NCI-H460 (cell line): ENCODE results near the gene DLG2. TPM values are rescaled to one million over a fixed set of nuclear protein-coding genes. Genes with fewer than 3 reads are reported as not detected.
A peak's percentile ranks its signal among the peaks of the same experiment; 100 is the strongest.

ENCODE experiments used
- DNase-seq: peaks from one replicate; pipeline ENCODE4 v3.0.0-alpha.2; 2016; ENCODE audit warnings: low read depth; ENCODE audit errors: extremely low read depth
- total RNA-seq: library from RNA; depleted of rRNA; stranded (reverse); fragments of >200 nt; shearing (Covaris generic); gene quantifications from 2 replicates; pipeline ENCODE4 v1.2.3, GENCODE V29; 2014

DLG2 gene
- total RNA-seq, 1 experiment from 2014 or later = 115 TPM

GRCh38 chr11:83862033-83862432 lies 1765.1 kb downstream of the DLG2 start:
- DNase-seq = no peak

- no peak for DNase-seq
Measured at GRCh38 chr11:83858694-83859093, 1768.5 kb downstream of the DLG2 start.

GRCh38 chr11:83855237-83855636 lies 1771.9 kb downstream of the DLG2 start:
- DNase-seq = no peak

DNA sequence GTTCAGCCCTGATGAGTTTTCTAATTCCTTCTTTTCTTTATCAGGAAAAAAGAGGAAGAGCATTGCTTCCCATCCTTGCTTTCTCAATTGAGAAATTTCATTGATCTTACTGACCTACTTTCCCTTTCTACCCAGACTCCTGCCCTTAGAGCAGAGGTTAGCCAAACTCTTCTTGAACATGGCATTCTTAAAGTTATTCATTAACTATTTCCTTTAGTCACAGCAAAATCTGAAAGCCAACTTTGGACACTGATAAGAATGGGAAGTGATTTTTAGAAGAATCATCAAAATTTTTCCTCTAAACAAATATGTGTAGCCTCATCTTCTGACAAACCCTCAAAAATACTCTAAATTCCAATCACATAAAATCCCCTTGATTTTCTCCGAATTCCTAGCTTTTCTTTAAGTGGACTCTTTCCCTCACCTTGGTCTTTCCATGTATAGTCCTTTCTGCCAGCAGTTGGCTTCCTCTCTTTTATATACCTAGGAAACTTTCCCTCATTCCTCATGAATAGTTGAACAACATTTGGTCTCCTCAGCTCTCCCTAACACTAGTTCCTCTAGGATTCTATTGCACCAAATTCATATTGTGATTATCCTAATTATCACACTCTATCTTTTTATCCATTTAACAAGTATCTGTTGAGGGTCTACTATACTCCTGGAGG lies 1774.2 kb downstream of the DLG2 start:
- DNase-seq = no peak

- no peak for DNase-seq
Measured at GRCh38 chr11:83852012-83852411, 1775.1 kb downstream of the DLG2 start.

DNA sequence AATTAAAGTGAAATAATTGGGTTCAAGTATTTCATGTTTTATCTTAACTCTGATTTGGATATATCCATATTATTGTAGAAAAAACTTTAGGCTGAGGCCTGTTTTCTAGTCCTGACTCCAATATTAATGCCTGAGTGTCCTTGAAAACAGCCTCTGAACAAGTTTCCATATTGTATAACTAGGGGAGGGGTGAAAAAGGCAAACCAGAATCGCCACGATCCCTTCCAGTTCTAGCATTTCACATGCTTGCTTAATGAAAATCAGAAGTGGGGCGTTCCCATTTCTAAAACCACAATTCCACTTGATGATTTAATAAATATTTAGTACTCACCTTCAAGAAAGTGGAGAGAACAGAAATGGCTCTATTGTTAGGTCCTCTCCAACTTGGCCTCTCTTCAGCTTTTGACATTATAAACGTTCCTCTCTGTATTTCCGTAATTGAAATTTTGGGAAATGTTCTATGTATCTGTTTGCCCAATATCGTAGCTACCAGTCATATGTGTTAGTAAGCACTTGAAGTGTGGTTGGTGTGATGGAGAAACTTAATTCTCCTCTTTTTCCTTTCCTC lies 1779.6 kb downstream of the DLG2 start:
- no peak for DNase-seq

DNA sequence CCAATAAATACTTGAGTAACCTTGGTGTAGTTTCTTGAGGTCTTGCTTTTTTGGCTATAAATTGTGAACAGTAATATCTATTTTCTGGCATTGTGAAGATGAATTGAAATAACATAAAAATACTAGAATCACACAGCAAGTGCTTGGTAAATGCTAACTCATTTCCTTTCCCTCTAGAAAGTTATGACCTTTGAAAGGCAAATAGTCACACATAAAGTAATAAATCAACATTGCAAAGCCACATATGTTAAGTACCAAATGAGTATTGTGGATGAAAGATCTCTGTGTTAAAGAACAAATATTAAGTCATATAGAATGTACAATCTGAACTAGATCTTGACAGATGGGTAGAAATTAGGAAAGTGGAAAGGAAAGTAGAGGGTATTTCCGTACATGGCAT lies 1781.3 kb downstream of the DLG2 start:
- DNase-seq = no peak

GRCh38 chr11:83840326-83840725 lies 1786.8 kb downstream of the DLG2 start:
- DNase-seq = no peak

DNA sequence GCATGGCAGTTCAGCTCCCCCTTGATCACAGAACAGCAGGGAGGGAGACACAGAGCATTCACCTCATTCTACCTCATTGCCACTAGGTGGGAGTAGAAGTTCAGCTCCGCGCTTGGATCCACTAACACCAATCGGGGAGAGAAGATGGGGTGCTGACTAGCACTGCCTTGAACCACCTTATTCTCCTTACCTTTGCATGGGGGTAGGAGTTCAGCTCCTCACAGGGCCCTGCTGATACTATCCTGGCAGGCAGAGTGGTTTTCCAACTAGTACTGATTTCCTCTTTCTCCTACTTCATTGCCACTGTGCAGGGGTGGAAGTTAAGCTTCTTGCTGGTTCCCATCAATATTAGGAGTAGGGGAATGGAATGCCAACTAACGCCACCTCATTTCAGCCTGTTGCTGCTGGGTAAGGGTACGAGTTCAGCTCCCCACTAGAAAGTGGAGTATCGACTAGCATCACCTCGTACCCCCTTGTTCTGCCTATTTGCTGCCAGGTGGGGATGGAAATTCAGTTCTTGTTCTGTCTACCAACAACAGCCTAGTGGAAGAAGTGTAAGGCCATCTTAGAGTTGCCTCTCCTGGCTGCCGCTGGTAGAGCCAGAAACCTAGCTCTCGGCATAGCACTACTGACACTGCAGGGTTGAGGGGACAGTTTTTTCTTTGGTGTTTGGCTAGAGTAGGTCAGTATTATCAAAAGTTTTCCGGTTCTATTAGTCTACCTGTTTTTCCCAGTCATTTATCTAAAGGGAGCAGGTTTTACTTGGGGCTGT lies 1790.1 kb downstream of the DLG2 start:
- DNase-seq = peak; percentile 44

DNA sequence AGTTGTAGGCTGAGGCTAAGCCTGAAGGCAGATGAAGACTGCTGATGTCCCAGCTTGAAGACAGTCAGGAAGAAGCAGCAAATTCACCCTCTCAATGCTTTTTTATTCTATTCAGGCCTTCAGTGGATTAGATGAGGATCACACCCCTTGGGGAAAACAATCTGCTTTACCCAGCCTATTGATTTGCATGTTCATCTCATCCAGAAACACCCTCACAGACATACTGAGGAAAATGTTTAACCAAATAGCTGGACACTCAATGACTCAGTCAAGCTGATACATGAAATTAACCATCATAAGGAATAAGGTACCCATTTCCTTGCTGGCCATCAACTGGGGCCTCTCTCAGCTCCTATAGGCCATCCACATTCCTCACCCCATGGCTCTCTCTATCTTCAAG lies 1791.1 kb downstream of the DLG2 start:
- DNase-seq = no peak

DNA sequence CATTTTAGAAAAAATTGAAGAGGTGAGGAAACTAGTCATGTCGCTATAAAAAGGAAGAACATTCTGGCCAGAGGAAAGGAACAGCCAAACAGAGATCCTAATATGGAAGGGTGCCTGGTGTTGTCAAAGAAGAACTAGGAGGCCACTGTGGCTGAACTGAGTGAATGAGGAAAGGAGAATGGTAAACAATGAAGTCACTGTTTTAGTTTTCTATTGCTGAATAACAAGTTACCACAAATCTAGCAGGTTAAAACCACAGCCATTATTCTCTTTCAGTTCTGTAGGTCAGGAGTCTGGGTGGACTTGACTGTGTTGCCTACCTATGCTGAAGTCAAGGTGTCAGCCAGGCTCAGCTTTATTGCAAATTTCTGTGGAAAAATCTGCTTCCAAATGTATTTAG lies 1791.7 kb downstream of the DLG2 start:
- no peak for DNase-seq

DNA sequence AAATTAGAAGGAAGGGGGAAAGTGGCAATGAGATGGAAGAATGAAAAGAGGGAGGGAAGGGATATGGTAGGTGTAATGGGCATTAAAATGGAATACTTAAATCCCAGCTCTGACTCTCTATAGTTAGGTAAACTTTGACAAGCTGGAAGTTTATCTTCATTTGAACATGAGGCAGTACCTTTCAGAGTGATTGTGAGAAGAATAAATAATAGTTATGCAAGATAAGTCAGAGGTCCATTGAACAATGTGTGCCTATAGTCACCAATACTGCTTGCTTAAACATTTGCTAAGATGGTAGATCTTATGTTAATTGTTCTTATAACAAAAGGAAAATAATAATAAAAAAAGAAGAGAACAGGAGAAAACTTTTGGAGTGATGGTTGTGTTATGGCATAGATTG lies 1795.2 kb downstream of the DLG2 start:
- no peak for DNase-seq

DNA sequence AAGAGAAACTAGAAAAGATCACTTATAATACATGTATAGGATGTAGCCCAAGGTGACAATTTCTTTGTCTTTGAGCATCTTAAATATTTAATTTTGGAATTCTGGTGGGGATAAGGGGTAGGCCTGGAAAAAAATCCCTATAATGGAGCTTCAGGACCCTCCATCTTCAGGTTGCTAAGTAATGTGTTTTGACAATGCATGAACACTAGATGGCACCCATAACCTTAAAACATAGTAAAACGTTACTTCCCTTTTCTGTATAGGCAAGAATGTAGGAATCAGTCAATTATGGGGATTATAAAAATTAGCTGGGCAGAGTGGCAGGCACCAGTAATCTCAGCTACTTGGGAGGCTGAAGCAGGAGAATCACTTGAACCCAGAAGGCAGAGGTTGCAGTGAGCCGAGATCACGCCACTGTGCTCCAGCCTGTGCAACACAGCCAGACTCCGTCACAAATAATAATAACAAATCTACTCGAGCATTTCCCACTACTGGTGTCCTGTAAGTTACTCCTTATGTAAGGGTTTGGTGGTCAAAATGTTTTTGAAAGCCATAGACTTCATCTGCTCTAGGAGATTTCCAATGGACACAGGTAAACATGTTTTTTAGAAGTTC lies 1799.1 kb downstream of the DLG2 start:
- DNase-seq = peak; percentile 30

- DNase-seq = no peak
Measured at GRCh38 chr11:83827520-83827919, 1799.6 kb downstream of the DLG2 start.

DNA sequence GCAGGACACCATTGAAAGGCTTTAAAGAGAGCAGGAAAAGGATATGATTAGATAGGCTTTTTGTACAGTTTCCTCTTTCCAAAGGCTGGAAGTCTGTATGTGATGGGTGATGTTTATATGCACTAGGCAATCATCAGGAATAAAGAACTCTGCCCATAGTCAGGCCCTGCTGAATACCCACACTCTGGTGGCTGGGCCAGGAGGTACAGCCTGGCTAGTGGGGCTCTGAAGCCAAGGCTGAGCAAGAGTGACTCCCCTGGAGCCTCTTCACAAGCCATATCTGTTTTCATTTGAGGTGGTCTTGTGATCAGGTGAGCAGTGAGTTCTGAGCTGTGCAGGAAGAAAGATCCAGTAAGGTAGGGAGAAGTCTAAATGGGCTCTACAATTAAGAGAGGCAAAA lies 1801.1 kb downstream of the DLG2 start:
- DNase-seq = no peak

- DNase-seq = no peak
Measured at GRCh38 chr11:83823461-83824025, 1803.6 kb downstream of the DLG2 start.

- DNase-seq = peak; percentile 67
Measured at GRCh38 chr11:83819931-83820549, 1807.1 kb downstream of the DLG2 start.

DNA sequence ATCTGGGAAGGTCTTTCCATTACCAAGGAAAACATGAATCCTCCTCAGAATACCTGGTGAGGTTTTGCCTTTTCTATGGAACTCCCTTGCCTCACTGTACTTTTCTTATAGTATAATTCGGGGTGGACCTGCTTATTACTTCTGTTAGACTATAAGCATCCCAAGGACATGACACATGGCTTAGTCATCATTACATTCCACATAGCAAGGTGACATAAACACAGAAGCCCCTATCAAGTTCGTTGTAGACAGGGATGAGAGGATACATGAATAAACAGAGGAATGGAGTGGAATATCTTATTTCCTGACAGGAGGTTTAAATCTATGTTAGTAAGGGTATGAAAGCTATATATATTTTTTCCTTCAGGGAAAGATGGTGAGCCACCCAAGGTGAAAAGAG lies 1808.8 kb downstream of the DLG2 start:
- peak; percentile 9 for DNase-seq

DNA sequence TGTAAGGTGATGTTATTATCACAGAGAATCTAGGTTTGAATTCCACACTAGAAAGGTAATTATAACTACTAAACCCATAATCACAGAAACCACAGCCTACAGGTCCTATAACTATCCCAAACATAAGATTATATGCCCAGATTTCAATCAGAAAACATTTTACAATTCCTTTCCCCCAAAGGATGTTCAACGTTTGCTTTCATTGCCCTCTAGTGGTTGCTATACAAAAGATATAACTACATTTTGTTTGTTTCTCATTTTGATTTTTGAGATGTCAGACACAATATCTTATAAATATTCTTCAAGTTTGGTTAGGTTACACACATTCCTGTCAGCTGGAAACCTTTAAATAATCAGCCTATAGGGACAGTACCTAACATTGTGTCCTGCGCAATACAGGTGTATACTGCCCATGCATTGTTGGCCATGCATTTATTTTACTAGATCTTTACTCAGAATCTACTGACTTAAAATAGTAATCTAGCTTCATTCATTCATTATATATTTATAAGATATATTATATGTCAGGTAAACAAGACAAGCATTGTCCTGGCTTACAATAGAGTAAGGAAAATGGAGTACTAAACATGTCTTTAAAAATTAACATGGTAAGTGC lies 1810.5 kb downstream of the DLG2 start:
- peak; percentile 22 for DNase-seq

DNA sequence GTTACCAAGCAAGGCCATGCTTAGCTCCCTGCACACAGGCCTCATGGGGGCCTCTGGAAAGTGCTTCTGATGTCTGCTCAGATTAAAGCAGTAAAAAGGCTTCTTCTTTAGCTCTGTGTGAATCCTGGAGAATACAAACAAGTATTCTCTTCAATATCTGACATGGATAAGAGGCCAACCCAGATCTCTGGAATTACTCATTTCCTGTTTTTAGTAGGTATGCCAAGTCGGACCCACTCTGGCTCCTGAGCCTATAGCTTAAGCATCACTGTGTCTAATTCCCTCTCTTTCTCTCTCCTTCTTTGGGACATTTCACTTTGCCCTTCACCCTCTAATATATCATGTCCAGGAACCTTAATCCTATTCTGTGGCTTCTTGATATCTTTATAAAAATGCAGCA lies 1811.4 kb downstream of the DLG2 start:
- DNase-seq = no peak
